Measurements from ENCODE around the gene FASTK.

- TF ChIP-seq ZFX (IDR thresholded peaks at IDR 0.05), result peak; percentile 95
- TF ChIP-seq CTCF (conservative IDR thresholded peaks at IDR 0.05), result peak; percentile 74
Measured at GRCh38 chr7:151087245-151088018, 6.8 kb upstream of the FASTK start.
